H1 (cell line): ENCODE data around the gene CDK13. TPM values are rescaled to one million over a fixed set of nuclear protein-coding genes. Genes with fewer than 3 reads are reported as not detected.

ENCODE experiments used
- CTCF ChIA-PET: fragments of 300-600 bp; sonication (Branson Sonifier 250); formaldehyde crosslinking; loops from one replicate; lab custom pipeline; 2021; ENCODE audit not compliant: partially characterized antibody; lab: Charles Lee
- POLR2A ChIA-PET: fragments of 300-600 bp; sonication (Branson Sonifier 250); formaldehyde crosslinking; loops from one replicate; lab custom pipeline; 2021; ENCODE audit warnings: inconsistent platforms; ENCODE audit not compliant: partially characterized antibody; lab: Charles Lee
- DNase-seq, 2 experiments: peaks; one replicate each; pipeline versions ENCODE4 v3.0.0 to v3.0.0-alpha.2; 2010 to 2022; ENCODE audit warnings: low spot score in 2 of 2, low read depth in 1 of 2, mixed read lengths in 1 of 2
- FAIRE-seq: peaks from 2 replicates; lab custom pipeline; 2011; peaks lifted over from hg19 to GRCh38; lab: Jason Lieb, UNC
- H2AFZ ChIP-seq: 2 replicates; pipeline ENCODE4 v1.8.1; 2012; ENCODE audit warnings: low read length, inconsistent platforms
- H2AK5ac ChIP-seq: 2 replicates; pipeline ENCODE4 v1.6.1; 2013; ENCODE audit warnings: low read depth, low read length
- H2BK120ac ChIP-seq: replicated peaks from 2 replicates; pipeline ENCODE3; 2013; ENCODE audit warnings: low read depth, low read length, inconsistent platforms
- H2BK12ac ChIP-seq: 2 replicates; pipeline ENCODE4 v1.6.1; 2013; ENCODE audit warnings: low read depth, low read length
- H2BK15ac ChIP-seq: 2 replicates; pipeline ENCODE4 v1.6.1; 2013; ENCODE audit warnings: low read length
- H2BK20ac ChIP-seq: 2 replicates; pipeline ENCODE4 v1.6.1; 2013; ENCODE audit warnings: low read length
- H2BK5ac ChIP-seq: 2 replicates; pipeline ENCODE4 v1.6.1; 2013; ENCODE audit warnings: low read depth, low read length
- H3K14ac ChIP-seq: 2 replicates; pipeline ENCODE4 v1.6.1; 2013; ENCODE audit warnings: inconsistent platforms; ENCODE audit not compliant: insufficient read length
- H3K18ac ChIP-seq: 2 replicates; pipeline ENCODE4 v1.6.1; 2013; ENCODE audit warnings: low read length; ENCODE audit errors: extremely low read depth
- H3K23ac ChIP-seq: 2 replicates; pipeline ENCODE4 v1.6.1; 2013; ENCODE audit warnings: inconsistent platforms; ENCODE audit not compliant: insufficient read length
- H3K23me2 ChIP-seq: 2 replicates; pipeline ENCODE4 v1.6.1; 2013; ENCODE audit warnings: low read depth, low read length
- H3K27ac ChIP-seq: 2 replicates; pipeline ENCODE4 v1.6.1; 2011; ENCODE audit warnings: low read depth, low read length, inconsistent platforms
- H3K27me3 ChIP-seq, 4 experiments: replicated peaks in 1 of 4; 1 replicate in 1 of 4; 2 replicates in 3 of 4; pipeline versions ENCODE4 v1.6.1 to v1.8.1; 2011 to 2013; ENCODE audit warnings: low read length in 3 of 4, mild to moderate bottlenecking in 3 of 4, inconsistent platforms in 2 of 4, mixed read lengths in 2 of 4, moderate library complexity in 1 of 4; ENCODE audit not compliant: control insufficient read depth in 3 of 4, insufficient read depth in 3 of 4; ENCODE audit errors: extremely low read depth in 1 of 4
- H3K36me3 ChIP-seq, 4 experiments: 2 replicates each; pipeline versions ENCODE4 v1.6.1 to v1.8.1; 2011 to 2013; ENCODE audit warnings: mild to moderate bottlenecking in 4 of 4, low read length in 3 of 4, moderate library complexity in 2 of 4, control low read depth in 1 of 4, inconsistent platforms in 1 of 4; ENCODE audit not compliant: insufficient read depth in 4 of 4, control insufficient read depth in 2 of 4
- H3K4ac ChIP-seq: replicated peaks from 2 replicates; pipeline ENCODE3; 2013; ENCODE audit warnings: low read length, low read depth, mixed read lengths, inconsistent platforms; ENCODE audit not compliant: insufficient read length
- H3K4me1 ChIP-seq, 4 experiments: replicated peaks in 1 of 4; 1 replicate in 1 of 4; 2 replicates in 3 of 4; pipeline versions ENCODE4 v1.6.1 to v1.8.1; 2011 to 2013; ENCODE audit warnings: low read length in 3 of 4, inconsistent platforms in 2 of 4, mixed read lengths in 1 of 4; ENCODE audit not compliant: insufficient read depth in 4 of 4, control insufficient read depth in 3 of 4
- H3K4me2 ChIP-seq, 2 experiments: 2 replicates each; pipeline versions ENCODE4 v1.6.1 to v1.8.1; 2011 to 2013; ENCODE audit warnings: low read depth in 2 of 2, low read length in 2 of 2, control low read depth in 1 of 2, inconsistent platforms in 1 of 2, mild to moderate bottlenecking in 1 of 2; ENCODE audit not compliant: insufficient read depth in 1 of 2
- H3K4me3 ChIP-seq, 4 experiments: fragments of 200-600, 300-600 bp in 1 of 4; sonication (generic), shearing (Covaris generic), sonication (Bioruptor Twin) in 1 of 4; 2 replicates each; pipeline versions ENCODE4 v1.5.1 to v1.8.1; 2011 to 2016; ENCODE audit warnings: low read length in 4 of 4, low read depth in 3 of 4, control low read depth in 2 of 4, inconsistent platforms in 2 of 4, mild to moderate bottlenecking in 2 of 4, mixed read lengths in 1 of 4, moderate library complexity in 1 of 4; ENCODE audit not compliant: insufficient read depth in 2 of 4; ENCODE audit errors: extremely low read depth in 1 of 4
- H3K56ac ChIP-seq: replicated peaks from 2 replicates; pipeline ENCODE3; 2013; ENCODE audit warnings: low read depth, mild to moderate bottlenecking, mixed read lengths, low read length, inconsistent platforms; ENCODE audit not compliant: insufficient read length
- H3K79me1 ChIP-seq: 2 replicates; pipeline ENCODE4 v1.6.1; 2013; ENCODE audit warnings: low read depth, low read length, control low read depth
- H3K79me2 ChIP-seq, 2 experiments: 2 replicates each; pipeline versions ENCODE4 v1.6.1 to v1.8.1; 2012 to 2013; ENCODE audit warnings: low read length in 2 of 2, mild to moderate bottlenecking in 2 of 2, inconsistent platforms in 1 of 2; ENCODE audit not compliant: insufficient read depth in 2 of 2, control insufficient read depth in 1 of 2
- H3K9ac ChIP-seq, 4 experiments: replicated peaks in 1 of 4; 1 replicate in 1 of 4; 2 replicates in 3 of 4; pipeline versions ENCODE4 v1.6.1 to v1.8.1; 2011 to 2013; ENCODE audit warnings: low read depth in 3 of 4, low read length in 3 of 4, control low read depth in 2 of 4, mild to moderate bottlenecking in 2 of 4, moderate library complexity in 2 of 4, inconsistent platforms in 1 of 4; ENCODE audit errors: extremely low read depth in 1 of 4
- H3K9me3 ChIP-seq, 2 experiments: 2 replicates each; pipeline versions ENCODE4 v1.6.1 to v1.8.1; 2012 to 2013; ENCODE audit warnings: mild to moderate bottlenecking in 2 of 2, moderate library complexity in 2 of 2, control low read depth in 1 of 2, inconsistent platforms in 1 of 2, low read depth in 1 of 2, low read length in 1 of 2, mixed read lengths in 1 of 2; ENCODE audit not compliant: insufficient read depth in 2 of 2
- H4K20me1 ChIP-seq, 2 experiments: replicated peaks in 1 of 2; 2 replicates each; pipeline versions ENCODE3 to v1.8.1; 2011 to 2013; ENCODE audit warnings: inconsistent platforms in 2 of 2, low read length in 2 of 2, mild to moderate bottlenecking in 1 of 2; ENCODE audit not compliant: insufficient read depth in 2 of 2, control insufficient read depth in 1 of 2
- H4K5ac ChIP-seq: 2 replicates; pipeline ENCODE4 v1.6.1; 2013; ENCODE audit warnings: low read length, low read depth, mixed read lengths, inconsistent platforms; ENCODE audit not compliant: insufficient read length
- H4K8ac ChIP-seq: 2 replicates; pipeline ENCODE4 v1.8.0; 2013; ENCODE audit warnings: mild to moderate bottlenecking, moderate library complexity, low read length, inconsistent platforms; ENCODE audit not compliant: insufficient read depth; ENCODE audit errors: extremely low read depth
- H4K91ac ChIP-seq: replicated peaks from 2 replicates; pipeline ENCODE3; 2013; ENCODE audit warnings: low read length, mixed read lengths, inconsistent platforms; ENCODE audit not compliant: insufficient read length
- EZH2 ChIP-seq: fragments of 200-600 bp; sonication (generic); IDR thresholded peaks from 2 replicates; pipeline ENCODE4 v1.7.1; 2012; ENCODE audit warnings: low read depth, mild to moderate bottlenecking, moderate library complexity, low read length, inconsistent platforms; ENCODE audit not compliant: severe bottlenecking
- KDM4A ChIP-seq: IDR thresholded peaks from one replicate; pipeline ENCODE4 v1.7.1; 2012; ENCODE audit warnings: low read depth, mild to moderate bottlenecking, moderate library complexity, low read length, inconsistent platforms; ENCODE audit not compliant: severe bottlenecking
- NANOG ChIP-seq: IDR thresholded peaks from 2 replicates; pipeline ENCODE4 v1.6.1; 2011; ENCODE audit warnings: low read length, low read depth, mild to moderate bottlenecking, inconsistent platforms; ENCODE audit not compliant: insufficient read depth, poor library complexity, severe bottlenecking
- WGBS, 2 experiments: shearing (Covaris generic) in 1 of 2; methylation state at CpG; one replicate each; pipeline versions ENCODE4 v1.1.6 to v1.1.7; 2013 to 2015; ENCODE audit warnings: low lambda C conversion rate in 2 of 2, mixed read lengths in 2 of 2, inconsistent platforms in 1 of 2, low coverage in 1 of 2, missing lambda C conversion rate in 1 of 2; ENCODE audit not compliant: insufficient replicate concordance in 2 of 2, insufficient coverage in 1 of 2, insufficient read length in 1 of 2; ENCODE audit errors: extremely low coverage in 1 of 2, missing lambda C conversion rate in 1 of 2; 5-methylcytosine and 5-hydroxymethylcytosine counted together
- polyA plus RNA-seq, 7 experiments: library from polyadenylated mRNA; depleted of rRNA in 3 of 7; stranded (reverse) in 5 of 7; unstranded in 2 of 7; fragments of >200 nt in 5 of 7; fragments of 200-250 nt in 2 of 7; gene quantifications; 1 replicate in 5 of 7; 2 replicates in 1 of 7; 4 replicates in 1 of 7; pipeline versions ENCODE4 v1.2.1 to v1.2.3, GENCODE V29; 2011 to 2013; ENCODE audit warnings: missing spikeins in 2 of 7, mixed read lengths in 2 of 7
- total RNA-seq: library from RNA; stranded (reverse); fragmentation: NEBNext Ultra II Directional; extraction: Animal tissue kit (Norgen Biotek cat#: 25700); gene quantifications from 2 replicates; pipeline ENCODE4 v1.2.1, GENCODE V29; 2021

Gene CDK13
- total and polyA plus RNA-seq, 2 of the 8 experiments (the other 6 are each of a cell fraction or from before 2014, with no cell fraction given), result 22.6 to 49.5 TPM

DNA sequence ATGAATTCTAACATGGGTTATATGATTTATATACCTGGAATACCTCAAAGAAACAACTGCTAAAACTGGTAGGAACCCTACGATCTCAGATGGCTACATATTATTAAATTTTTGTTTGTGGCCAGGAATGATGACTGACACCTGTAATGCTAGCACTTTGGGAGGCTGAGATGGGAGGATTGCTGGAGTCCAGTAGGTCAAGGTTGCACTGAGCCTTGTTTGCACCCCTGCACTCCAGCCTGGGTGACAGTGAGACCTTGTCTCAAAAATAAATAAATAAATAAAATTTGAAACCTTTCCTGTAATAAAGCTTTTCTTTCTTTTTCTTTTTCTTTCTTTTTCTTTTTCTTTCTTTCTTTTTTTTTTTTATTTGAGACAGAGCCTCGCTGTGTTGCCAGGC lies 123.2 kb downstream of the CDK13 start:
- no peak overlapping the region for H3K27ac ChIP-seq
- no peak overlapping the region for H3K23ac ChIP-seq
- H3K14ac ChIP-seq, result no peak overlapping the region
- no peak overlapping the region for H3K9ac ChIP-seq
- H3K23me2 ChIP-seq, result no peaks in the 10 kb centered on the region
- FAIRE-seq (no peak), DNase-seq (no peak)
- no peaks in the 10 kb centered on the region for H3K36me3 ChIP-seq
- H3K4me1 ChIP-seq, result peaks cover 0 to 3% (median 0%) of the 10 kb centered on the region in 4 experiments; a peak in 1 of 7 replicates
- no peak overlapping the region for H3K4me3 ChIP-seq
- H3K18ac ChIP-seq, result no peak overlapping the region
- 95% methylated on average over 2 of the region's 2 CpGs; no CpG with 5 or more reads in 1 of the 2 experiments for WGBS, 2 experiments
- H3K9me3 ChIP-seq, result no peaks in the 10 kb centered on the region
- no peaks in the 10 kb centered on the region for H3K79me1 ChIP-seq
- no peak overlapping the region for H2AFZ ChIP-seq
- ChIA-PET POLR2A (no interaction called here), CTCF (interaction anchor here (1.0 kb wide), 1 partner anchor 20 kb away, joined by 3 read pairs; no protein-coding TSS in a partner anchor)
- no peak overlapping the region for H3K4me2 ChIP-seq
- H2AK5ac ChIP-seq, result no peak overlapping the region
- no peak overlapping the region for H2BK20ac ChIP-seq
- H2BK12ac ChIP-seq, result no peak overlapping the region
- H3K27me3 ChIP-seq, result no peaks in the 10 kb centered on the region
- H4K8ac ChIP-seq, result no peak overlapping the region
- H2BK5ac ChIP-seq, result no peak overlapping the region
- no peak overlapping the region for H3K4ac ChIP-seq
- TF ChIP-seq NANOG, result no peak
- TF ChIP-seq EZH2, result no peak
- TF ChIP-seq KDM4A, result no peak
- H2BK15ac ChIP-seq, result no peak overlapping the region
- no peaks in the 10 kb centered on the region for H3K79me2 ChIP-seq
- peaks cover 0 to 2% of the 10 kb centered on the region in 2 experiments for H4K20me1 ChIP-seq
- no peak overlapping the region for H4K91ac ChIP-seq
- no peak overlapping the region for H4K5ac ChIP-seq
- no peak overlapping the region for H3K56ac ChIP-seq
- no peak overlapping the region for H2BK120ac ChIP-seq
